K562 (cell line): ENCODE data around the gene INHBC. TPM values are rescaled to one million over a fixed set of nuclear protein-coding genes. Genes with fewer than 3 reads are reported as not detected.

Experiments used
- C11orf30 ChIP-seq: fragments of 450-650 bp; IDR thresholded peaks from 2 replicates; pipeline ENCODE4 v1.6.1; 2016; ENCODE audit warnings: low read depth, mild to moderate bottlenecking
- CHD2 ChIP-seq: IDR thresholded peaks from 2 replicates; pipeline ENCODE4 v1.6.1; 2011; ENCODE audit warnings: low read depth, low read length
- CREM ChIP-seq: IDR thresholded peaks from 2 replicates; pipeline ENCODE4 v1.6.1; 2014; ENCODE audit warnings: antibody characterized with exemption, low read depth
- CUX1 ChIP-seq: fragments of 200-800 bp; sonication (Bioruptor generic); IDR thresholded peaks from 2 replicates; pipeline ENCODE4 v1.6.1; 2016; ENCODE audit warnings: missing genetic modification characterization, missing compliant biosample characterization
- E2F3 ChIP-seq: fragments of 250-450 bp; sonication (Bioruptor Pico); IDR thresholded peaks from 2 replicates; pipeline ENCODE4 v1.4.0; 2020; ENCODE audit warnings: mild to moderate bottlenecking
- E2F8 ChIP-seq: fragments of 450-650 bp; IDR thresholded peaks from 2 replicates; pipeline ENCODE4 v1.7.1; 2018; ENCODE audit warnings: mild to moderate bottlenecking, low read depth; ENCODE audit not compliant: partially characterized antibody
- FOSL1 ChIP-seq: fragments of 200-800 bp; sonication (Bioruptor generic); conservative IDR thresholded peaks from 2 replicates; pipeline ENCODE4 v1.6.1; 2016; ENCODE audit warnings: missing genetic modification characterization, missing compliant biosample characterization
- NCOA2 ChIP-seq, 2 experiments: fragments of 450-650 bp; IDR thresholded peaks; 2 replicates each; pipeline ENCODE4 v1.6.1; 2018; ENCODE audit warnings: mild to moderate bottlenecking in 2 of 2, moderate library complexity in 1 of 2; ENCODE audit not compliant: partially characterized antibody in 2 of 2
- NFE2 ChIP-seq: IDR thresholded peaks from 2 replicates; pipeline ENCODE4 v1.6.1; 2014; ENCODE audit warnings: antibody characterized with exemption, low read depth
- TAF7 ChIP-seq: fragments of 450-650 bp; IDR thresholded peaks from 2 replicates; pipeline ENCODE4 v1.6.1; 2016; ENCODE audit warnings: missing genetic modification characterization, missing compliant biosample characterization
- polyA plus RNA-seq, 8 experiments: library from polyadenylated mRNA; depleted of rRNA in 4 of 8; stranded (reverse) in 5 of 8; unstranded in 3 of 8; fragments of >200 nt; fragmentation: Nextera tagmentation in 2 of 8; fragmentation: Illumina TruSeq in 1 of 8; extraction: Ambion mirVana in 2 of 8; extraction: Trizol in 1 of 8; gene quantifications; 2 replicates each; pipeline versions ENCODE4 v1.2.1 to v1.2.3, GENCODE V29; 2011 to 2014; ENCODE audit warnings: inconsistent platforms in 1 of 8, missing spikeins in 1 of 8
- total RNA-seq, 7 experiments: library from RNA; depleted of rRNA in 6 of 7; stranded (reverse); fragments of >200 nt in 6 of 7; fragmentation: Illumina TruSeq in 2 of 7; extraction: Trizol in 2 of 7; gene quantifications; 2 replicates each; pipeline versions ENCODE4 v1.2.1 to v1.2.3, GENCODE V29; 2011 to 2021; ENCODE audit warnings: low replicate concordance in 1 of 7
- TF ChIP-seq, protein P1 (sequence below): fragments of 200-800 bp; sonication (Bioruptor generic); IDR thresholded peaks from 2 replicates; pipeline ENCODE4 v1.6.1; 2017; ENCODE audit warnings: missing genetic modification characterization, missing compliant biosample characterization
- TF ChIP-seq, protein P2 (sequence below): fragments of 450-650 bp; IDR thresholded peaks from 2 replicates; pipeline ENCODE4 v1.6.1; 2018; ENCODE audit not compliant: partially characterized antibody

Gene INHBC
- total and polyA plus RNA-seq, 9 of the 15 experiments (the other 6 are each of a cell fraction or from before 2014, with no cell fraction given): 0.07 to 0.24 (median 0.15) TPM; not detected in 4

DNA sequence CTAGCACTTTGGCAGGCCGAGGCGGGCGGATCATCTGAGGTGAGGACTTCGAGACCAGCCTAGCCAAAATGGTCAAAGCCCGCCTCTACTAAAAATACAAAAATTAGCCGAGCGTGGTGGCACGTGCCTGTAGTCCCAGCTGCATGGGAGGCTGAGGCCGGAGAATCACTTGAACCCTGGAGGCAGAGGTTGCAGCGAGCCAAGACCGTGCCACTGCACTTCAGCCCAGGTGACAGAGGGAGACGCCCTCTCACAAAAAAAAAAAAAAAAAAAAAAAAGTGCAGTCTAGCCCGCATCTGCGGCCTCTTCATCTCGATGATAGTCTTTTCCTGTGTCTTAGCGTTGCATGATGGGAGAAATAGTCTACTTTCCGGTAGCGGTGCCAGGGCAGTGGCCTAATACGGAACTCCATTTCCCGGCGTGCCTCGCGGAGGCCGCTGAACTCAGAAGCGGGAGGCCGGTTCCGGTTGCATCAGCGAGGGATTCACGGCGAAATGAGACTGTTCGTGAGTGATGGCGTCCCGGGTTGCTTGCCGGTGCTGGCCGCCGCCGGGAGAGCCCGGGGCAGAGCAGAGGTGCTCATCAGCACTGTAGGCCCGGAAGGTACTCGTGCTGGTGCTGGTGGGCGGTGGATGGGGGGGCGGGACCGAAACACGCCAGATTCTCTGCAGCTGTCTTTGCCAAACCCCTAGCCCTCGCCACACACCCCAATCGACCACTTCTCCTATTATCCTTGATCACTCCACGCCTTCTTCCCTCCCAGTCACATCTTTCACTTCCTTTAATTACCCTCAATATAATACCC is 53.2 kb downstream of the INHBC start, which contains the start of gene MARS1 (continued):
- TF ChIP-seq CUX1 (CRISPR knock-in tag) (no peak), NFE2 (0 out of 2 replicates have a peak, but pooled peaks have one; percentile 16), TAF7 (peak; percentile 72), CHD2 (0 out of 2 replicates have a peak, but pooled peaks have one; percentile 44), E2F8 (peak; percentile 69), CREM (peak; percentile 85), C11orf30 (peak; percentile 77), FOSL1 (tag) (peak; percentile 56; the same call in 1 of the 2 replicates), E2F3 (no peak), NCOA2 (IDR thresholded peaks at IDR 0.05; ENCODE audit: partially characterized antibody in 2 of 2) (no peak)
- TF ChIP-seq, protein P1, sequence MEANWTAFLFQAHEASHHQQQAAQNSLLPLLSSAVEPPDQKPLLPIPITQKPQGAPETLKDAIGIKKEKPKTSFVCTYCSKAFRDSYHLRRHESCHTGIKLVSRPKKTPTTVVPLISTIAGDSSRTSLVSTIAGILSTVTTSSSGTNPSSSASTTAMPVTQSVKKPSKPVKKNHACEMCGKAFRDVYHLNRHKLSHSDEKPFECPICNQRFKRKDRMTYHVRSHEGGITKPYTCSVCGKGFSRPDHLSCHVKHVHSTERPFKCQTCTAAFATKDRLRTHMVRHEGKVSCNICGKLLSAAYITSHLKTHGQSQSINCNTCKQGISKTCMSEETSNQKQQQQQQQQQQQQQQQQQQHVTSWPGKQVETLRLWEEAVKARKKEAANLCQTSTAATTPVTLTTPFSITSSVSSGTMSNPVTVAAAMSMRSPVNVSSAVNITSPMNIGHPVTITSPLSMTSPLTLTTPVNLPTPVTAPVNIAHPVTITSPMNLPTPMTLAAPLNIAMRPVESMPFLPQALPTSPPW (CRISPR knock-in tag): peak; percentile 70
- TF ChIP-seq, protein P2, sequence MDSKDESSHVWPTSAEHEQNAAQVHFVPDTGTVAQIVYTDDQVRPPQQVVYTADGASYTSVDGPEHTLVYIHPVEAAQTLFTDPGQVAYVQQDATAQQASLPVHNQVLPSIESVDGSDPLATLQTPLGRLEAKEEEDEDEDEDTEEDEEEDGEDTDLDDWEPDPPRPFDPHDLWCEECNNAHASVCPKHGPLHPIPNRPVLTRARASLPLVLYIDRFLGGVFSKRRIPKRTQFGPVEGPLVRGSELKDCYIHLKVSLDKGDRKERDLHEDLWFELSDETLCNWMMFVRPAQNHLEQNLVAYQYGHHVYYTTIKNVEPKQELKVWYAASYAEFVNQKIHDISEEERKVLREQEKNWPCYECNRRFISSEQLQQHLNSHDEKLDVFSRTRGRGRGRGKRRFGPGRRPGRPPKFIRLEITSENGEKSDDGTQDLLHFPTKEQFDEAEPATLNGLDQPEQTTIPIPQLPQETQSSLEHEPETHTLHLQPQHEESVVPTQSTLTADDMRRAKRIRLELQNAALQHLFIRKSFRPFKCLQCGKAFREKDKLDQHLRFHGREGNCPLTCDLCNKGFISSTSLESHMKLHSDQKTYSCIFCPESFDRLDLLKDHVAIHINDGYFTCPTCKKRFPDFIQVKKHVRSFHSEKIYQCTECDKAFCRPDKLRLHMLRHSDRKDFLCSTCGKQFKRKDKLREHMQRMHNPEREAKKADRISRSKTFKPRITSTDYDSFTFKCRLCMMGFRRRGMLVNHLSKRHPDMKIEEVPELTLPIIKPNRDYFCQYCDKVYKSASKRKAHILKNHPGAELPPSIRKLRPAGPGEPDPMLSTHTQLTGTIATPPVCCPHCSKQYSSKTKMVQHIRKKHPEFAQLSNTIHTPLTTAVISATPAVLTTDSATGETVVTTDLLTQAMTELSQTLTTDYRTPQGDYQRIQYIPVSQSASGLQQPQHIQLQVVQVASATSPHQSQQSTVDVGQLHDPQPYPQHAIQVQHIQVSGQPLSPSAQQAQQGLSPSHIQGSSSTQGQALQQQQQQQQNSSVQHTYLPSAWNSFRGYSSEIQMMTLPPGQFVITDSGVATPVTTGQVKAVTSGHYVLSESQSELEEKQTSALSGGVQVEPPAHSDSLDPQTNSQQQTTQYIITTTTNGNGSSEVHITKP: peak; percentile 32
